Renal cortical epithelial cell (primary cell): ENCODE results near the gene RHBDL3. TPM values are rescaled to one million over a fixed set of nuclear protein-coding genes. Genes with fewer than 3 reads are reported as not detected.
"Not testable (repeated sequence)": the region's sequence is repeated elsewhere in the genome, so short reads cannot be mapped to it uniquely, and the experiment has no call there.

ENCODE experiments used
- DNase-seq: peaks from one replicate; pipeline ENCODE4 v3.0.0-alpha.2; 2011; ENCODE audit warnings: low read depth
- total RNA-seq: library from RNA; depleted of rRNA; stranded (reverse); fragments of >200 nt; gene quantifications from 2 replicates; pipeline ENCODE4 v1.2.3, GENCODE V29; 2014

RHBDL3 gene
- total RNA-seq, 1 donor from 2014 or later: not detected

DNA sequence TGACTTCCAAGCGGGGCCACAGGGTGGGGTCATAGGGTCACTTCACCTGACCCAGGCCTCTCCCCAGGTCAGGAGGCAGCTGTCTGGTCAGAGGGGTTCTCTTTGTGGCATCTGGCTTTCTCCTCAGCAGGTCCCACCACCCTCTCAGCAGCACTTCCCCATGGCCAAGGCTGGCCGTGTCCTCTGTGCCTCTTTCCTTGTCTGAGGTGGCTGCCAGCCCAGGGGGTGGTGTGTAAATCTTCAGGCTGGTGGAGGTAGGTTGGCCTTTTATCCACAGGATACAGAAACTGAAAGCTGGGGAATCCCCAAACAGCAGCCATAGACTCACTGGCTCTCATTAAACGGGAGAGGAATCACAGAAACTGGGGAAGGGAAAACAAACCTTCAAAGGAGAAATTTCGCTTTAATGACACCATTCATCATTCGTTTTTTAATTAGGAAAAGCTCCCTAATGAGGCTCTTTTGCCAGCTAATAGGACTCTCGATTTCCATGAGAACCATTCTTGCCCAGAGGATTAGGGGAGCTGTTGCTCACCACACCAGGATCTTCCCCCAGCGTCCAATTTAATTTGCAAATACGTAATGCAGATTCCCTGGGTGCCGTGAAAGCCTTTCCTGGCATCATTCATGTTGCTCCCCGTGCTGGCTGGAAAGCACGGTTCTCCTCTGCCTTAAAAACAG, 58.3 kb downstream of the RHBDL3 start:
- DNase-seq: peak; percentile 62

DNA sequence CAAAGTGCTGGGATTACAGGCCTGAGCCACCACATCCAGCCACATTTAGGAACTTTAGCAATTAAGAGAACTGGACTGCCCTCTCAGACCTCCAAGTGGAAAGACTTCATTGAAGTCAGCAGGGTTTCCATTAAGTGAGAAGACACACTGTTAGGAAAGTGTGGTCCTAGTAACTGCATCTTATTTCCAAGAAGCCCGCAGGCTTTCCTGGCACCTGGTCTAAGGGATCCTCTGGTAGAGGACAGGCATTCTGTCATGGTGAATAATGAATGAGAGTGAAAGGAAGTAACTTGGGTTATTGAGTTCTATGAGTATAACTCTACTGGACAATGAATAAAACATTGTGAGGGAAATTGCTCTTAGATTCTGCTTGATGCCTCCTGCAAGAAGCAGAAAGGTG, 62.3 kb downstream of the RHBDL3 start:
- DNase-seq: no peak

- no peak for DNase-seq
These were observed 64.5 kb downstream of the RHBDL3 start for GRCh38 chr17:32330147-32330546.

- DNase-seq: no peak
These were observed 65.8 kb downstream of the RHBDL3 start for GRCh38 chr17:32331243-32332040.

GRCh38 chr17:32333187-32333586, 67.6 kb downstream of the RHBDL3 start:
- no peak for DNase-seq

DNA sequence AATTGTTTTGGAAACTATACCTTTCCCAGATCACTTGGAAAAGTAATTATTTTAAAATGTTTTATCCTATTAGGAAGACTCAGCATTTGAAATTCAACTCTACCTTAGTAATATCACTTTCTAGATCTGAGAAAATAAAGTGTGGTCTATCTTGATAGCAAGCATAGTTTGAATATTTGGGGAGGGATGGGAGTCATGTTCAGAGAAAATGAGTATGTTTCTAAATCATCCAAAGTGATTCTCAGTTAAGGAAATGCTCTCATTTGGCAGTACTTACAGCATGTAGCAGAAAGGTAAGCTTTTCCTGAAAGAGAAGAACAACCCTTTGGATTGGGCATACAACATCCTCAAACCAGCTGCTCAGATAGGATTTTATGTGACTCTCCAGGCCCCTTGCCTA, 69.4 kb downstream of the RHBDL3 start:
- DNase-seq: no peak

GRCh38 chr17:32335687-32336086, 70.1 kb downstream of the RHBDL3 start:
- peak; percentile 70 for DNase-seq

- no peak for DNase-seq
These were observed 75.7 kb downstream of the RHBDL3 start for GRCh38 chr17:32341141-32341856.

DNA sequence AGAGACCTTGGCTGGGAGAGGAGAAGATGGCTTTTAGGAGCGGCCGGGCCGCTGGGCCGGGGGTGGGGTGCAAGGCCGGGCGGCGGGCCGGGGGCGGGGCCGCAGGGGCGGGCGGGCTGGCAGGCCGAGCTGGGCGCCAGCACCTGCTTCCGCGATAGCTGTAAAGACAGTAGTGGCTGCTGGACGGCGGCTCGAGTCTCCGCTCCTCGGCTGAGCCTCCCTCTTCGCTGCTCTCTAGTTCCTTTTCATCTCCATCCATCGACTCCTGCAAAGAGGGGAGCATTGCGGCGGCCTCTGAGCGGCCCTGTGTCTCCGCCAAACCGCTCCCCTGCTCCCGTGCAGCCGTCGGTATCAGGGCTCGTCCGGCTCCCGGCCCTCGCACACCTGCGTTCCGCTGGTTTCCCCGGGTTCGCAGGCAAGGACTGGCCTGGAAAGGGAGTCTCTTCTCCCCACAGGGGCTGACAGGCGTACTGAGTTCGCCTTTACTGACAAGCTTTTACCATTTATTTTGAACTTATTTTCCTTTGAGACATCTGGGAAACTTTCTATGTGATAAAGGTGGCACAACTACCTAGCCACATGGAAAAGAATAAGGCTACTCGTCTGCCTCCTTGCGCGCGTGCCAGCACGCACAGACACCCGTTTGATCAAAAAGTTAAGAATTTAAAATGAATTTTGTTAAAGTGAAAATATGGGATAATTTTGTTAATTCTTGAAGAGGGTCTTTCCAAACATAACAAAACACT, 76.4 kb downstream of the RHBDL3 start, which contains the start of gene C17orf75:
TSS of gene C17orf75 (minus strand) at position 317 of the 746 bp plus-strand sequence. CDS start at position 283, 34 bp downstream.
- DNase-seq: peak; percentile 55

DNA sequence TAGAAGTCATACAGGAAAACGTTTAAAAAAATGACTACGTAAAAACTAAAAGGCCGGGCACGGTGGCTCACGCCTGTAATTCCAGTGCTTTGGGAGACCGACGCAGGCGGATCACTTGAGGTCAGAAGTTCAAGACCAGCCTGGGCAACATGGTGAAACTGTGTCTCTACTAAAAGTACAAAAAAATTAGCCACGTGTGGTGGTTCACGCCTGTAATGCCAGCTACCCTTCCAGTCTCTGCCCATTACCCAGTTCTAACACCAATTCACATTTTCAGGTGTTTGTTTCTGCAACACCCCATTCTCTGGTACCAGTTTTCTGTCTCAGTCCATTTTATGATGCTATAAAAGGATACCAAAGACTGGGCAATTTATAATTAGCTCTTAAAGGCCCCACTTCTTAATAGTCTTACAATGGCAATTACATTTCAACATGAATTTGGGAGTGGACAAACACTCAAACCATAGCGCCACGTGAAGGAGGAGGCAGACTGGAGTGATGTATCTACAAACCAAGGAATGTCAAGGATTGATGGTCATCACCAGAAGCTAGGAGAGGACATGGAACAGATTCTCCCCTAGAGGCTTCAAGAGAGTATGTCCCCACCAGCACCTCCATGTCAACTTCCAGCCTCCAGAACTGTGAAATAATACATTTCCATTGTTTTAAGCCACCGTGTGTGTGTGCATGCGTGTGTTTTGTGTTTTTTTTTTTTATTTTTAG, 77.1 kb downstream of the RHBDL3 start:
- no peak for DNase-seq

DNA sequence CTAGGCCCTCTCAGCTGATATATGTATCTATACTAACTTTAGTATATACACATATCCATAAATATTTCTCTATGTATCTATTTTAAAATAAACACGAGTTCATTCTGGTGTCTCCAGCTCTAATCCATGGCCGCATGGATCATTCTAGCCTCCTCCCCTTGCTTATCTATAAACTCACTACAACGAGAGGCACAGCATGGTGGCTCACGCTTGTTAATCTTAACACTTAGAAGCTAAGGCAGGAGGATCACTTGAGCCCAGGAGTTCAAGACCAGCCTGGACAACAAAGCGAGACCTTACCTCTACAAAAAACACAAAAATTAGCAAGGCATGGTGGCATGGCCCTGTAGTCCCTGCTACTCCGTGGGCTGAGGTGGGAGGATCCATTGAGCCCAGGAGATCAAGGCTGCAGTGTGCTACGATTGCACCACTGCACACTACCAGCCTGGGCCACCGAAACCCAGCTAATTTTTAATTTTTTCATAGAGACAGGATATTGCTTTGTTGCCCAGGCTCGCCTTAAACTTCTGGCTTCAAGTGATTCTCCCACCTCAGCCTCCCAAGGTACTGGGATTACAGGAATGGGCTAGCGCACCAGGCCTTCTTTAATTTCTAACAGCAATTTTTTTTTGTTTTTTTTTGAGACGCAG, 80.4 kb downstream of the RHBDL3 start:
- no peak for DNase-seq

DNA sequence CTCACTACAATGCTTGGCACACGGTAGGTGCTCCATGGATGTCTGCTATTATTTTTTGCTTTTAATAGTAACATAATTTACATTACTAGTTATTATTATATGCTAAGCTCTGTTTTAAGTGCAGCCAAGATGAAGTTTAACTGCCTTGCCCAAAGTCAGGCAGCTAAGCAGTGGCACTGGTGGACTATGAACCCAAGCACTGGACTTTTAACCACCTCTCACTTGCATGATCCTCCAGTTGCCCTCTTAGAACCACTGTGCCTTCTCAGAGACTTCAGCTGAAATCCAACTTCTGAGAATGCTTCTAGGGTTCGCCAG, 82.8 kb downstream of the RHBDL3 start:
- DNase-seq: no peak

DNA sequence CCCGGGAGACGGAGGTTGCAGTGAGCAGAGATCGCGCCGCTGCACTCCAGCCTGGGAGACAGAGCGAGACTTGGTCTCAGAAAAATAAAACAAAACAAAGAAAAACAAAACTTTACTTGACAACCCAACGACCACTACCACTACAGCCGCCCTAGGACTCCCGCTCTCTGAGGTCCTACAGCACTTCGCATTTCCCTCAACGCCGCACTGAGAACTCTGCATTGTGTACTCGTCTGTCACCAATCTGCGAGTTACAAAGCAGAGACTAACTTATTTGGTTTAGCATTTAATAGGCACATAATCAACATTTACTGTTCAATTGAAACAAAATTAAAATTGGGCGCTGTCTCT, 83.8 kb downstream of the RHBDL3 start:
- no peak for DNase-seq

GRCh38 chr17:32349854-32350665, 84.4 kb downstream of the RHBDL3 start, which contains the start of gene ZNF207:
Gene ZNF207 (plus strand): TSS chr17:32350157. CDS start chr17:32350286, 129 bp downstream.
- DNase-seq: peak; percentile 92

- peak; percentile 60 for DNase-seq
These were observed 85.2 kb downstream of the RHBDL3 start for GRCh38 chr17:32350666-32351418.

GRCh38 chr17:32352734-32353133, 87.1 kb downstream of the RHBDL3 start:
- DNase-seq: not testable (repeated sequence)

- DNase-seq: peak; percentile 50
These were observed 90.2 kb downstream of the RHBDL3 start for GRCh38 chr17:32355649-32356377.

DNA sequence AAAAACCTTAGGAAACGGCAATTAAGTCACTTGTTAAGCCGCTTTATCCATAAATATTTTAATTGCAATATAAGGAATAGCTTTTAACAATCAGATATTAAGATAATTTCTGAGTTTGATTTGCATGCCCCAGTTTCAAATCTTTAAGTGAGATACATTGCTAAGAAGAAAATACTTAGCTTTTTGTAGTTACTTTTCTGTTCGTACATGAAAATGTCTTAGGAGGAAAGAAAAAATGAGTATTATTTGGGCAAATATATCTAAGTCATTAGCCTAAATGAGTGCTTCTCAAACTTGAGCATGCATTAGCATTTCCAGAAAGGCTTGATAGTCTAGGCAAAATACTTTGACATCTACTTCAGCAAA, 90.7 kb downstream of the RHBDL3 start:
- DNase-seq: no peak
